DOHH2 (cell line): Measurements from ENCODE around the gene ENO4.

Experiments used
- H3F3A ChIP-seq: fragments of 200-600 bp; sonication (generic), shearing (Covaris generic); 2 replicates; pipeline ENCODE4 v1.6.0; 2016; ENCODE audit warnings: antibody characterized with exemption, mild to moderate bottlenecking; ENCODE audit not compliant: control insufficient read depth, insufficient read depth
- H3K27ac ChIP-seq: fragments of 200-600 bp; sonication (generic); 2 replicates; pipeline ENCODE4 v1.5.1; 2014; ENCODE audit warnings: low read depth, mild to moderate bottlenecking, low read length, moderate library complexity
- H3K27me3 ChIP-seq: fragments of 200-600 bp; sonication (generic); 2 replicates; pipeline ENCODE4 v1.6.1; 2014; ENCODE audit warnings: mild to moderate bottlenecking, low read length, mixed read lengths; ENCODE audit not compliant: control insufficient read depth
- H3K36me3 ChIP-seq: fragments of 200-600 bp; sonication (generic); 2 replicates; pipeline ENCODE4 v1.6.1; 2014; ENCODE audit warnings: mild to moderate bottlenecking, low read length, moderate library complexity, mixed read lengths; ENCODE audit not compliant: control insufficient read depth
- H3K4me1 ChIP-seq: fragments of 200-600 bp; sonication (generic); 2 replicates; pipeline ENCODE4 v1.6.1; 2014; ENCODE audit warnings: mild to moderate bottlenecking, low read length, mixed read lengths; ENCODE audit not compliant: control insufficient read depth
- H3K4me2 ChIP-seq: fragments of 200-600 bp; sonication (generic); 2 replicates; pipeline ENCODE4 v1.6.0; 2014; ENCODE audit warnings: mild to moderate bottlenecking, low read length, moderate library complexity
- H3K4me3 ChIP-seq: fragments of 200-600 bp; sonication (generic); 2 replicates; pipeline ENCODE4 v1.5.1; 2014; ENCODE audit warnings: mild to moderate bottlenecking, low read length, mixed read lengths
- H3K79me2 ChIP-seq: fragments of 200-600 bp; sonication (generic); 2 replicates; pipeline ENCODE4 v1.6.1; 2014; ENCODE audit warnings: mild to moderate bottlenecking, low read length, mixed read lengths; ENCODE audit not compliant: control insufficient read depth
- H3K9me2 ChIP-seq: fragments of 200-600 bp; sonication (generic); replicated peaks from 2 replicates; pipeline ENCODE4 v1.6.1; 2014; ENCODE audit warnings: mild to moderate bottlenecking, low read length, mixed read lengths; ENCODE audit not compliant: control insufficient read depth
- H3K9me3 ChIP-seq: fragments of 200-600 bp; sonication (generic); 2 replicates; pipeline ENCODE4 v1.6.1; 2014; ENCODE audit warnings: antibody characterized with exemption, low read length, mixed read lengths; ENCODE audit not compliant: control insufficient read depth, insufficient read depth
- H4K20me1 ChIP-seq: fragments of 200-600 bp; sonication (generic); 2 replicates; pipeline ENCODE4 v1.6.0; 2014; ENCODE audit warnings: low read depth, mild to moderate bottlenecking, antibody characterized with exemption, low read length, moderate library complexity; ENCODE audit not compliant: control insufficient read depth, insufficient read depth
- EZH2phosphoT487 ChIP-seq: fragments of 200-600 bp; sonication (generic); IDR thresholded peaks from 2 replicates; pipeline ENCODE4 v1.6.1; 2017; ENCODE audit warnings: borderline replicate concordance, mild to moderate bottlenecking, antibody characterized with exemption, low read length, moderate library complexity, mixed read lengths
- TF ChIP-seq, protein P1 (sequence below): fragments of 200-600 bp; sonication (generic); IDR thresholded peaks from one replicate; pipeline ENCODE4 v1.5.1; 2014; ENCODE audit warnings: antibody characterized with exemption, mild to moderate bottlenecking, low read depth, low read length; ENCODE audit not compliant: poor library complexity, severe bottlenecking

ENO4 gene

DNA sequence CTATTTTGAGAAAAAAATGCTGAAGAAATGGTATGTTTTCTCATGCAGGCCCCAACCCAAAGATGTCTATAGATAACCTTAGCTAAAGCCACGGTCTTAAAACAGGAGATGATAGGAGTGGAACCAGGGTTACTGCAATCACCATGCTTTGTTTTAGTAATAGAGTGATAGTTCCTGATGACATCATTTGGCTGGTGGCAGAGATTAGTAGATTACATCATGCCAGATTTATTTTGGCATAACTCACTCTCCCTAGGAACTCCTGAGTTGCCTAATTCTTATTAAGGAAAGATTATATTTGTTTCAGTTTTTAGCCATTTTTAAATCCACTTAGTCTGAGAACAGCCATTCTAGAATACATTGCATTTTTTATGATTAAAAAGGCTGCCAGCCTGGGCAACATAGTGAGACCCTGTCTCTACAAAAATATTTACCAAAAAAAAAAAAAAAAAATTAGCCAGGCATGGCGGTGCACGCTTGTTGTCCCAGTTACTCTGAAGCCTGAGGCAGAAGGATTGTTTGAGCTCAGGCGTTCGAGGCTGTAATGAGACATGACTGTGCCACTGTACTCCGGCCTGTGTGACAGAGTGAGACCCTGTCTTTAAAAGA, 17.8 kb downstream of the ENO4 start:
- H3F3A ChIP-seq: no peaks in the 10 kb centered on the region
- H3K4me3 ChIP-seq: no peak overlapping the region
- no peaks in the 10 kb centered on the region for H3K79me2 ChIP-seq
- no peaks in the 10 kb centered on the region for H3K4me1 ChIP-seq
- no peaks in the 10 kb centered on the region for H3K9me3 ChIP-seq
- no peaks in the 10 kb centered on the region for H3K36me3 ChIP-seq
- TF ChIP-seq, protein P1, sequence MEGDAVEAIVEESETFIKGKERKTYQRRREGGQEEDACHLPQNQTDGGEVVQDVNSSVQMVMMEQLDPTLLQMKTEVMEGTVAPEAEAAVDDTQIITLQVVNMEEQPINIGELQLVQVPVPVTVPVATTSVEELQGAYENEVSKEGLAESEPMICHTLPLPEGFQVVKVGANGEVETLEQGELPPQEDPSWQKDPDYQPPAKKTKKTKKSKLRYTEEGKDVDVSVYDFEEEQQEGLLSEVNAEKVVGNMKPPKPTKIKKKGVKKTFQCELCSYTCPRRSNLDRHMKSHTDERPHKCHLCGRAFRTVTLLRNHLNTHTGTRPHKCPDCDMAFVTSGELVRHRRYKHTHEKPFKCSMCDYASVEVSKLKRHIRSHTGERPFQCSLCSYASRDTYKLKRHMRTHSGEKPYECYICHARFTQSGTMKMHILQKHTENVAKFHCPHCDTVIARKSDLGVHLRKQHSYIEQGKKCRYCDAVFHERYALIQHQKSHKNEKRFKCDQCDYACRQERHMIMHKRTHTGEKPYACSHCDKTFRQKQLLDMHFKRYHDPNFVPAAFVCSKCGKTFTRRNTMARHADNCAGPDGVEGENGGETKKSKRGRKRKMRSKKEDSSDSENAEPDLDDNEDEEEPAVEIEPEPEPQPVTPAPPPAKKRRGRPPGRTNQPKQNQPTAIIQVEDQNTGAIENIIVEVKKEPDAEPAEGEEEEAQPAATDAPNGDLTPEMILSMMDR: no peak
- TF ChIP-seq EZH2phosphoT487: no peak
- H3K27ac ChIP-seq: no peak overlapping the region
- no peaks in the 10 kb centered on the region for H3K9me2 ChIP-seq
- no peak overlapping the region for H3K4me2 ChIP-seq
- no peaks in the 10 kb centered on the region for H4K20me1 ChIP-seq
- no peaks in the 10 kb centered on the region for H3K27me3 ChIP-seq

DNA sequence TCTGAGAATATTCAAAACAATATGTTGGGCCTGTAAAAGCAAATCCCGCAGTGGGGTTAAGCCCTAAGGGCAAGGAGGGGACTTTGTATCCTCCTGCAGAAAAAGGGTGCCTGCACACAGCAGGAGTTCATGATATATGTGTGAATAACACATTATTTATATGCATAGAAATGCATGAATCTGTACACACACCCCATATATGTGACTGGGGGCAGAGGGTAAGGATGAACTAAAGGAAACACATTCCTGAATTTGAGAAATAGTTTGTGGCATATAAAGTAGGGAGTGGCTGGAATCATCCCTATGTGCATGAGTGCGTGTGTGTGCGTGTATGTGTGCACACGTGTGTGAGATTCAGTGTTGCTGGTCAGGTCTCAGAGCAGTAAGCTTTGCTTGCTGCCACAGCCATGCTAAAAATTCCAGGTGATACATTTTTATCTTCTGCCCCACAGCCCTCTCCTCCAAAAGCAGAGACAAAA, 18.9 kb downstream of the ENO4 start:
- no peak overlapping the region for H3K4me3 ChIP-seq
- H3K9me2 ChIP-seq: no peaks in the 10 kb centered on the region
- no peak for TF ChIP-seq EZH2phosphoT487
- TF ChIP-seq, protein P1: no peak
- H3K27me3 ChIP-seq: no peaks in the 10 kb centered on the region
- H4K20me1 ChIP-seq: no peaks in the 10 kb centered on the region
- H3K4me1 ChIP-seq: no peaks in the 10 kb centered on the region
- H3K36me3 ChIP-seq: no peaks in the 10 kb centered on the region
- H3F3A ChIP-seq: no peaks in the 10 kb centered on the region
- no peak overlapping the region for H3K4me2 ChIP-seq
- no peak overlapping the region for H3K27ac ChIP-seq
- no peaks in the 10 kb centered on the region for H3K9me3 ChIP-seq
- H3K79me2 ChIP-seq: no peaks in the 10 kb centered on the region

DNA sequence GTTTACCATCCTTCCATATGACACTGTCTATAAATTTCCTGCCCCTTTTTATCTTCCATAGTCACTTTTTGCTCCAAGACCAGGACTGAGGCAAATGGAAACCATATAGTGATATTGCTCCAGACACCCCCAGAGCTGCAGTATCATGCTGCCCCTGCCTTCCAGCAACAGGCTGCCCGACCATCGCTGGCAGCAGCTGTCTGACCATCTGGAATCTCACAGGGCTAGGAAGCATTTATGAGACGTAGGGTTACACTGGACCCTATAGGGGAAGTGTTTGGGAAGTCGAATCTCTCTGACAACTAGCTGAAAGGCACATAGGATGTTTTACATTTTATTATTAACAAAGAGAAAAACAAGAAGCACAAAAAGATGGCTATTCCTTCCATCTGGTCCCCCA, 19.4 kb downstream of the ENO4 start:
- Histone ChIP-seq H3K9me3 (no peaks in the 10 kb centered on the region), H3K4me2 (no peak overlapping the region), H3K27me3 (peaks cover 4% of the 10 kb centered on the region; the same call in 1 of the 2 replicates), H3K36me3 (no peaks in the 10 kb centered on the region), H3K27ac (no peak overlapping the region), H3K9me2 (no peaks in the 10 kb centered on the region), H3K79me2 (no peaks in the 10 kb centered on the region), H3K4me3 (no peak overlapping the region), H3F3A (no peaks in the 10 kb centered on the region), H4K20me1 (no peaks in the 10 kb centered on the region), H3K4me1 (no peaks in the 10 kb centered on the region)
- TF ChIP-seq EZH2phosphoT487: no peak
- TF ChIP-seq, protein P1: no peak
